Raji (cell line): ENCODE results near the gene FOXE3.
A peak's percentile ranks its signal among the peaks of the same experiment; 100 is the strongest.

Experiments
- POLR2A ChIP-seq: IDR thresholded peaks from 2 replicates; pipeline ENCODE4 v1.6.1; 2011; ENCODE audit warnings: low read depth, low read length, control low read depth; ENCODE audit not compliant: insufficient read depth

FOXE3 gene

DNA sequence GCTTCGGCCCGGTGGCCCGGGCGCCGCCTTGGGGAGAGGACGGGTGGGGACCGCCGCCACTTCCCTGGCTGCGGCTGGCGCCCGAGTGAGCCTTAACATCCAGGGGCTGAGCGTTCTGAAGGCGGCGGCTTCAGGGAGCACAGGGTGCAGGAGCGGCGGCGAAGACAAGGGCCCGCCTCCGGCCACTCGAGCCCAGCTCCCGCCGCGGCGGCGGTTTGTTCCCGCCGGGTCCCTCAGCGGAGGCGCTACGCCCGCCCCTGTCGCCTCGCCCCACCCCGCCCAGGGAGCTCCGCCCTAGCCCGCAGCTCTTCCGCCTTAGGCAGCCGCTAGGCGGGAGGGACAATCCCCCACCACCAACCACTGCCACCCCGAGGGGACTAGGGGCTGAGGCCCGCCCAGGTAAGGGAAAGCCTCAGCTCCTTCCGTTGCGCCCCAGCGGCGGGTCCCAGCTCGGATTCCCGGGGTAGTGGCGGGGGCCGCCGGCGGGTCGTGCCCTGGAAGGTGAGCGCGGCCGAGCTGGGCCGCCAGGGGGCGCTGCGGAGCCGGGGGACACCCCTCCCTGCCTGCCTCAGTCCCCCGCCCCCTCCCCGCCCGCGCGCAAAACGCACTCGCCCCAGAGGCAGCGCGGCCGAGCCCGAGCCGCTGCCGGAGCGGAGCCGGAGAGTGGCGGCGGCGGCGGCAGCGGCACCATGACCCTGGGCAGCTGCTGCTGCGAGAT is 21.5 kb downstream of the FOXE3 start, which contains the start of gene FOXD2:
Gene FOXD2, plus strand, starts transcription at position 598 of the 718 bp plus-strand sequence. Its CDS starts 92 bp downstream, at position 690.
- TF ChIP-seq POLR2A = peak; percentile 81

DNA sequence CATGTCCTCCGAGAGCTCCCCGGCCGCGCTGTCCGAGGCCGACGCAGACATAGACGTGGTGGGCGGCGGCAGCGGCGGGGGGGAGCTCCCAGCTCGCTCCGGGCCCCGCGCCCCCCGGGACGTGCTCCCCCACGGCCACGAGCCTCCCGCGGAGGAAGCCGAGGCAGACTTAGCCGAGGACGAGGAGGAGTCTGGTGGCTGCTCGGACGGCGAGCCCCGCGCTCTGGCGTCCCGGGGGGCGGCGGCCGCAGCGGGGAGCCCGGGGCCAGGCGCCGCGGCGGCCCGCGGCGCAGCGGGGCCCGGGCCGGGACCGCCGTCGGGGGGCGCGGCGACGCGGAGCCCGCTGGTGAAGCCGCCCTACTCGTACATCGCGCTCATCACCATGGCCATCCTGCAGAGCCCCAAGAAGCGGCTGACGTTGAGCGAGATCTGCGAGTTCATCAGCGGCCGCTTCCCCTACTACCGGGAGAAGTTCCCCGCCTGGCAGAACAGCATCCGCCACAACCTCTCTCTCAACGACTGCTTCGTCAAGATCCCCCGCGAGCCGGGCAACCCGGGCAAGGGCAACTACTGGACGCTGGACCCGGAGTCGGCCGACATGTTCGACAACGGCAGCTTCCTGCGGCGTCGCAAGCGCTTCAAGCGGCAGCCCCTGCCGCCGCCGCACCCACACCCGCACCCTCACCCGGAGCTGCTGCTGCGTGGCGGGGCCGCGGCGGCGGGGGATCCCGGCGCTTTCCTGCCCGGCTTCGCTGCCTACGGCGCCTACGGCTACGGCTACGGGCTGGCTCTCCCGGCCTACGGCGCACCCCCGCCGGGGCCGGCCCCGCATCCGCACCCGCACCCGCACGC is 22.3 kb downstream of the FOXE3 start:
- TF ChIP-seq POLR2A = no peak

DNA sequence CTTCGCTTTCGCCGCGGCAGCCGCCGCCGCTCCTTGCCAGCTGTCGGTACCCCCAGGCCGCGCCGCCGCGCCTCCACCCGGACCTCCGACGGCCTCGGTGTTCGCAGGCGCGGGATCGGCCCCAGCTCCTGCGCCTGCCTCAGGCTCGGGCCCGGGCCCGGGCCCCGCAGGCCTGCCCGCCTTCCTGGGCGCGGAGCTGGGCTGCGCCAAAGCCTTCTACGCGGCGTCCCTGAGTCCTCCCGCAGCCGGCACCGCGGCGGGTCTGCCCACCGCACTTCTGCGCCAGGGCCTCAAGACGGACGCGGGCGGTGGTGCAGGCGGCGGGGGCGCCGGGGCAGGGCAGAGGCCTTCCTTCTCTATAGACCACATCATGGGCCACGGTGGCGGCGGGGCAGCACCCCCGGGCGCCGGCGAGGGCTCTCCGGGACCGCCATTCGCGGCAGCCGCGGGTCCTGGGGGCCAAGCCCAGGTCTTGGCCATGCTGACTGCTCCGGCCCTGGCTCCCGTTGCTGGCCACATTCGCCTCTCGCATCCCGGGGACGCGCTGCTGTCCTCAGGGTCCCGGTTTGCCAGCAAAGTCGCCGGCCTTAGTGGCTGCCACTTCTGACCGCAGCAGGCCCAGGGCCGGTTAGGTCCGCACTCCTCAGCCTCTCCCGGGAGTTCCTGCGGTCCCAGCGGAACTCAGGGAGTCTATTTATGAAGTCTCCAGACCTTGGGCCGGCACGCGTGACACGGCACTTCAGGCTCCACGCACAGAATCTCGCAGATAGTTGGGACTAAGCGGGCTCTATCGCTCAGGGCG is 23.1 kb downstream of the FOXE3 start:
- no peak for TF ChIP-seq POLR2A

GRCh38 chr1:47439819-47440598 is 23.9 kb downstream of the FOXE3 start:
- TF ChIP-seq POLR2A = no peak

DNA sequence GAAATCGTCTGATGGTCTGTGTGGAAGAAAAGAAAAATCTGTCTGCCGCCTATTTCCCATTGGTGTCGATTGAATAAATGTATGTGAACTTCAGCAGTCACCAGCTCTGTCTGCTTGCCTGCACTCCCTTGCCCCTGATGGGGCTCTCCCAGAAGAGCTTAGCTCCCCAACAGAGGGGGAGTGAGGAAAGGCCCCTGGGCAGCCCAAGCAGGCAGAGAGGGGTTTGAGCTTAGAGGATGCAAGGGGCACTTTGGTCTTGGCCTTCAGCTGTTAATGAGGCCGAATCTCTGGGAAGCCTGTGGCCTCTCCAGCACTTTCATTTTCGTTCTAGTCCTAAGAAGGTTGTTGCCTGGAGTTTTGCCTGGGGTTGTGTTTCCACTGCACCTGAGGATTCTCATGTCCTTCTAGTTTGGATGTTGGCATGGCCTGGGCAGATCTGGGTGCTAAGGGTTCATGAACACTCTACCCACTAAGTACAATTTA is 24.6 kb downstream of the FOXE3 start:
- TF ChIP-seq POLR2A = no peak

DNA sequence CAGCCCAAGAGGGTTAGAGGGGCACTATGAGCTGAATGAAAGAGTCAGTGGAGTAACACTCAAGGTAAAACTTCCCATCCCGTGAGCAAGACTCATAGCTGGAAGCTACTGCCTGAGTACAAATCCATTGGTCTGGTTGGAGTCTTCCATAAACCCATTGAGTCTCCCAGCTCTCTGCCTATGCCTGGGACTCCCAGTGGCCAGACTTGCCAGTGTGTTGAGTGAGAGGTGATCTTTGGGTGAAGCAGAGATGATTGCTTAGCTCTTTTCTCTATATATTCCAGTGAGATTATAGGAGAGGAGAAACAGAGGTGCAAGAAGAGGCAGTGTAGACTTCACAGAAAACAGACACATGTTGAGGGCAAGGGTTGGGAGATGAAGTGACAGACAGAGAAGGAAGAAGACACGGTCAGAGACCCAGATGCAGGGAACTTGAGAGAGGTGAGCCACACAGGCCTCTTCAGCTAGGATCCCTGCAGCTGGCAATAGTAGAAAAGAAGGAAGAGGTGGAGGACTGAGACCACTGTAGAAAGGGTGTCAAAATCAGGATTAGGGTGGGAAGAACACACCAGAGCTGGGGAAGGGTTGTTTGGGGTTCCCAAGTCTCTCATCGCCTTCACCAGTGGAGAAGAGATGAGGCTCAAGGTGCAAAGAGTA is 25.5 kb downstream of the FOXE3 start:
- TF ChIP-seq POLR2A = no peak

DNA sequence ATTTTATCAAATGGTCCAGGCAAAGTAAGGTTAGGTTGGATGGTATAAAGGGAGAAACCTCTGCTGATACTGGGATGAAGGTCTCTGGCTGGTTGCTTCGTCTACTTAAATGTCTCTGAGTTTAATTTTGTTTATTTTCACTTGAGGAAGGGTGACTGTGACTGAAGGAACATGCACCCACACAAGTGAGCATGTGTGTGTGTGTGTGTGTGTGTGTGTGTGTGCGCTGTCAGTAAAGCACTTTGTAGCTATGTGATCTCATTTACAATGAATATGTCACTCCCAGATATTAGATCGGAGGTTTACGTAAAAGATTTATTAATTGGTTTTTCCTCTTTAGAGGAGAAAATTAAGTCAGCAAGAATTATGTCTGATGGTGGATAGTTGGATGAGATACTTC is 26.1 kb downstream of the FOXE3 start:
- no peak for TF ChIP-seq POLR2A

DNA sequence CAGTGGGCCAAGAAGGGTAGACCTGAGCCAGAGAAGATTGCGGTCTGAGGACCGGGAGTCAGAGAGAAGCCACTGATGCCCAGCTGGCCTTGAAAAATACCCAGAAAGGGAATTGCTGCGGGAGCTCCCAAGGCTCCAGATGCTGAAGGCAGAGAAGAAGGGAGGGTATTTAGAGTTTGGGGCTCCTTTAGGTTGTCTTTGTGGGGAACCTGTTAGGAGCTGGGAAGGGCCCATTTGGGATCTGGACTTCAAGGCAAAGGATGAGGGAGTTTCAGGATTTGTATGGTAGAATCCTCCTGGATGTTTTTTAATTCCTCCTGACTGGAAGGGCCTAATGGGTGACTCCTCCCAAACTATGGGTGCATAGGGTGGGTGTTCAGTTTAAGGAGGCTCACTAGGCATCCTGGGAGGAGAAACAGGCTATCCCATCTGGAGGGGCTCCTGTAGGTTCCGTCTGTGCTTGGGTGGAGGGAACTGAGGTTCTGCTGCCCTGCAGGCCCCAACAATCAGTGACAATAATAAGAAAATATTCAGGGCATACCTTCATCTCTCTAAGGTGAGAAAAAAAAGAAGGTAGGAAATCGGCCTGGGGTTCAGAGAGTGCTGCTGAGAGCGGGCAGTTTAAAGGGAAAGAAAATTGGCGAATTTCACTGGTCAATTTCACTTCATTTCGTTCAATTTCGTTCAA is 26.9 kb downstream of the FOXE3 start:
- no peak for TF ChIP-seq POLR2A

- no peak for TF ChIP-seq POLR2A
These were observed 27.6 kb downstream of the FOXE3 start for GRCh38 chr1:47443530-47444296.

- TF ChIP-seq POLR2A = no peak
These were observed 28.1 kb downstream of the FOXE3 start for GRCh38 chr1:47444297-47444561.

- TF ChIP-seq POLR2A = no peak
These were observed 28.7 kb downstream of the FOXE3 start for GRCh38 chr1:47444562-47445465.

GRCh38 chr1:47445823-47446550 is 29.9 kb downstream of the FOXE3 start:
- TF ChIP-seq POLR2A = no peak
